COR-L47 (cell line): Measurements from ENCODE around the gene PLCD1.

Experiments
- DNase-seq: peaks from one replicate; lab custom pipeline; 2025; lab: John Stamatoyannopoulos, UW

PLCD1 gene

DNA sequence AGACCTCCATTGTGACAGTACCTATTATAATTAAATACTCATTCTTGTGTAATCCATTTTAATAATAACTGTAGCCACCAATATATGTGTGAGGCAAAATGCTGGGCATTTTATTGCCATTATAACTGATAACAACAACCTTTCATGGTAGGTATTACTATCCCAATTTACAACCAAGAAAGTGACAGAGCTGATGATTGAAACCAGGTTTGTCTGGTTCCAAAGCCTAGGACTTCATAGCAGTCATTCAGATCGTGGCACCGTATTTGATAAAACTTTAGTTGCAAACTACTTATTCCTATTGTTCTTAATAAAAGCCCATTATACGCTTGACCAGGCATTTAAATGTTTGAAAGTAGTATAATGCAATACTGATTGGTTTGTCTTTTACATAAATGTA, 65.3 kb downstream of the PLCD1 start:
- no peak for DNase-seq

DNA sequence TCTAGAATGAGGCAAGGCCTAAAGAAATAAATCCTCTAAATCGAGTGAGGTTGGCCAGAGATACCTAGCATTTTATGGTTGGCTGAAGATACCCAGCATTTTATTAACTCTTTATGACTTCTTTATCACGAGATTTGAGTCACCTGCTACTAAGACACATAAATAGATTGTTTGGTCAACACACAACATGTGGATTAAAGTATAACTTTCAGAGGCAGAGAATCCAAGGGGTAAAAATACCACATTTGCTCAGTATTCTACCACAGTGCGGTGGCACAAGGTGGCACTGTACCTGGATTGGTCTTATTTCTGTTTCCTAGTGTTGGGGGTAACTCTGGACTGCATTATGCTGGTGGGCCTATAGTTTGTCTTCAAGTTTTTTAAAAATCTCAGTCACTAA, 65.8 kb downstream of the PLCD1 start:
- DNase-seq: no peak

DNA sequence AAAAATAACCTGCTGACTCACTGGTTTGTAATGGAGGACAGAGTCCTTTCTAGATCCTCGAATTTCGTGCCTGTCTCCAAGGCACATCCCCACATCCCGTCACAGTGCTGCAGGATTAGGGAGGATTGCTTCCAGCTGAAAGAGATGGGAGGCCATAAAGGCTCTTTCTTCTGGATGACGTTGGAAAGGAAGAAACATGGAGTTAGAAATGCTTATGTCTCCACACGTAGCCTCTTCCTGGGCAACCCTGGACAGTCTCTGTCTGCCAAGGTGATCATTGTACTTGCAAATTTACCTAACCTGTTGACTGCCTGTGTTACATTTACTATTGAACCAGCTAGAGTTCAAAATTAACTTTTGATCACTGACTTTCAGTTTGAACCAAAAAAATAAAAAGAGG, 66.4 kb downstream of the PLCD1 start:
- DNase-seq: no peak

DNA sequence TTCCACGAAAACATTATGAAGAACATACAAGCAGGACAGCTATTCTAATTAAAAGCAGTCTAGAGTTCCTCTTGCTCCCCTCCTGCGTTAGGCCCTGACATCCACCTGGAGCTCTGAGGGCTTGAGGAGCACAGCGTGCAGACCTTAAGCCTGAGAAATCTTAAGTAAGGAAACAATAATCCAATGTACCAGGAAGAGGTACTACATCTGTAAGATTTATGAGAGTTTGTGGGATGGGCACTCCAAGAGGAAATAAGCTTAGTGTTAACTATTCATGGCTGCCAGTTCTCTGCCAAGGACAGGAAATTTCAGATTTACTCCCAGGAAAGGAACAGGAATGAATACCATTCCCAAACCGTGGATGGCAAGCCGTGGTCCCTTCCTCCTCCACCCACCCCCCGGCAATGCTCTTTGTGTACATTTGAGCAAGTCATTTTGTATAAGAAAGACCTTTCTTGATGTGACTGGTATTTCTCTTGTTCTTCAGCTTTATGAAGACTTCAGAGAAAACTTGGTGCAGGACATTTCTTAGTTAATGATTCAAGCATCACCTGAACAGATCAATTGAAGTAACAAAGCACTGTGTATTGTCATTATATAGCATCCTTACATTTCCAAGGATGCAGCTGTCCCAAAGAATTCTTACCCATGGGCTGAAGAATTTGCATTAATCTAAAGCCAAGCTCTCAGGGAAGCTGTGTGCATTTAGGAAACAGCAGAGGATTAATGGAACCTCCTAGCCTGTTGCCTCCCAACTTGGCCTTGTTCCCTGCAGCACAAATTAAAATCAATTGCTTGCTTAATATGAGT, 67.6 kb downstream of the PLCD1 start:
- DNase-seq: no peak

DNA sequence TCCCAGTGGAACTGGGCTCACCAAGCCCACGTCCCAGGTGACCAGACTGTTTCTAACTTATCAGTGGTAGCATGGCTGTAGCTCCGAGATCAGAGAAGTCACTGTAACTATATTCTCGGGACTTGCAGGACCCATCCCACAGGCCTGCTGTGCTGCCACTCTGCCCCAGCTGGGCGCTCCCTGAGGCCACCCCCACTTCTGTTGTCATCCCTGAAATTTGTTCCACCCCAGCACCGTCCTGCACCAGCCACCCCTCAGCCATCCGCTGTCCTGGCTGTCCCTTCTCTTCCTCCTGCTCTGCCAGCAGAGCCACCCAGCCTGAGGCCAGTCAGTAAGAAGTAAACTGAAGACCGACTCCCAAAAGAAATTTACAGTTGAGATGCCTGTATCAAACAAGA, 71.9 kb downstream of the PLCD1 start:
- no peak for DNase-seq
